HepG2 (cell line): ENCODE data around the gene LMAN2L. TPM values are rescaled to one million over a fixed set of nuclear protein-coding genes. Genes with fewer than 3 reads are reported as not detected.

ENCODE experiments used
- CERS6 ChIP-seq: sonication (generic); formaldehyde crosslinking; IDR thresholded peaks from 2 replicates; pipeline ENCODE4 v1.5.0; 2020; ENCODE audit warnings: missing genetic modification reagents
- DMTF1 ChIP-seq: sonication (generic); formaldehyde crosslinking; IDR thresholded peaks from 2 replicates; pipeline ENCODE4 v1.4.0; 2020; ENCODE audit warnings: mild to moderate bottlenecking, missing genetic modification reagents
- EHMT2 ChIP-seq: fragments of 200-600 bp; sonication (generic); IDR thresholded peaks from 2 replicates; pipeline ENCODE4 v1.7.0; 2017; ENCODE audit warnings: antibody characterized with exemption, low read depth, low read length, borderline replicate concordance
- MYC ChIP-seq: sonication (generic); formaldehyde crosslinking; IDR thresholded peaks from 2 replicates; pipeline ENCODE4 v1.9.0; 2021; ENCODE audit warnings: missing genetic modification reagents, borderline replicate concordance
- PPARG ChIP-seq: conservative IDR thresholded peaks from 2 replicates; pipeline ENCODE4 v1.6.1; 2016; ENCODE audit warnings: missing biosample characterization, missing genetic modification reagents
- RAD51 ChIP-seq: fragments of 450-650 bp; IDR thresholded peaks from 2 replicates; pipeline ENCODE4 v1.6.1; 2016; ENCODE audit warnings: borderline replicate concordance
- REL ChIP-seq: sonication (generic); formaldehyde crosslinking; conservative IDR thresholded peaks from 2 replicates; pipeline ENCODE4 v1.8.0; 2022; ENCODE audit warnings: mild to moderate bottlenecking, missing genetic modification reagents, moderate library complexity
- RELA ChIP-seq: sonication (generic); formaldehyde crosslinking; IDR thresholded peaks from 2 replicates; pipeline ENCODE4 v1.4.0; 2020; ENCODE audit warnings: missing genetic modification reagents
- TEAD3 ChIP-seq: optimal IDR thresholded peaks from 2 replicates; pipeline ENCODE3; 2016; ENCODE audit warnings: borderline replicate concordance
- USF2 ChIP-seq, 2 experiments: sonication (generic) in 1 of 2; formaldehyde crosslinking in 1 of 2; IDR thresholded peaks; 2 replicates each; pipeline versions ENCODE4 v1.5.1 to v1.6.1; 2011 to 2020; ENCODE audit warnings: borderline replicate concordance in 1 of 2, low read depth in 1 of 2, low read length in 1 of 2, mild to moderate bottlenecking in 1 of 2, missing genetic modification reagents in 1 of 2, moderate library complexity in 1 of 2
- ZBTB21 ChIP-seq: sonication (generic); formaldehyde crosslinking; IDR thresholded peaks from 2 replicates; pipeline ENCODE4 v1.4.0; 2020; ENCODE audit warnings: missing genetic modification reagents
- ZNF142 ChIP-seq: sonication (generic); formaldehyde crosslinking; IDR thresholded peaks from 2 replicates; pipeline ENCODE4 v1.4.0; 2020; ENCODE audit warnings: missing genetic modification reagents
- ZNF557 ChIP-seq: sonication (generic); formaldehyde crosslinking; IDR thresholded peaks from 2 replicates; pipeline ENCODE4 v1.4.0; 2020; ENCODE audit warnings: missing genetic modification reagents
- ZNF576 ChIP-seq: sonication (generic); formaldehyde crosslinking; IDR thresholded peaks from 2 replicates; pipeline ENCODE4 v1.4.0; 2020; ENCODE audit warnings: mild to moderate bottlenecking, missing genetic modification reagents
- ZNF678 ChIP-seq: sonication (generic); formaldehyde crosslinking; IDR thresholded peaks from 2 replicates; pipeline ENCODE4 v1.4.0; 2020; ENCODE audit warnings: mild to moderate bottlenecking, missing genetic modification reagents
- ZNF724P ChIP-seq: sonication (generic); formaldehyde crosslinking; IDR thresholded peaks from 2 replicates; pipeline ENCODE4 v1.8.0; 2022; ENCODE audit warnings: missing genetic modification reagents, borderline replicate concordance
- ZNF737 ChIP-seq: sonication (generic); formaldehyde crosslinking; IDR thresholded peaks from 2 replicates; pipeline ENCODE4 v1.5.0; 2020; ENCODE audit warnings: missing genetic modification reagents, mild to moderate bottlenecking, borderline replicate concordance
- polyA plus RNA-seq, 8 experiments: library from polyadenylated mRNA; depleted of rRNA in 3 of 8; stranded (reverse) in 7 of 8; unstranded in 1 of 8; fragments of >200 nt; fragmentation: Illumina TruSeq in 4 of 8; extraction: Trizol in 4 of 8; gene quantifications; 2 replicates each; pipeline versions ENCODE4 v1.2.1 to v1.2.3, GENCODE V29; 2011 to 2016; ENCODE audit warnings: low read depth in 4 of 8, missing spikeins in 1 of 8, mixed read lengths in 1 of 8; ENCODE audit not compliant: insufficient read depth in 1 of 8
- total RNA-seq, 5 experiments: library from RNA; depleted of rRNA; stranded (reverse); fragments of >200 nt; fragmentation: Illumina TruSeq; extraction: Trizol; gene quantifications; 2 replicates each; pipeline ENCODE4 v1.2.3, GENCODE V29; 2016; ENCODE audit warnings: low read depth in 1 of 5

Gene LMAN2L
- total and polyA plus RNA-seq, 2 of the 13 experiments (the other 11 are each of a cell fraction or from before 2014, with no cell fraction given) = 39.1 to 57.9 TPM

GRCh38 chr2:96690306-96691021, 49.4 kb downstream of the LMAN2L start (continued):
- TF ChIP-seq EHMT2 (no peak), RELA (no peak), RAD51 (peak; percentile 44; the same call in 1 of the 2 replicates), TEAD3 (CRISPR knock-in tag) (peak; percentile 8), CERS6 (CRISPR knock-in tag) (no peak), MYC (CRISPR knock-in tag) (0 out of 2 replicates have a peak, but pooled peaks have one; percentile 18), DMTF1 (CRISPR knock-in tag) (no peak), ZNF737 (CRISPR knock-in tag) (no peak), PPARG (CRISPR knock-in tag) (no peak), REL (CRISPR knock-in tag) (no peak), ZNF576 (CRISPR knock-in tag) (no peak), ZNF557 (no peak), ZNF142 (CRISPR knock-in tag) (no peak), USF2 (IDR thresholded peaks at IDR 0.05; ENCODE audit: low read depth, low read length) (peak; percentile 73), USF2 (CRISPR knock-in tag; IDR thresholded peaks at IDR 0.05; ENCODE audit: borderline replicate concordance) (peak; percentile 59; the same call in 1 of the 2 replicates), ZNF678 (CRISPR knock-in tag) (no peak), ZBTB21 (CRISPR knock-in tag) (no peak), ZNF724P (CRISPR knock-in tag) (no peak)
